ENCODE measurements around the gene KRT79. TPM values are rescaled to one million over a fixed set of nuclear protein-coding genes. Genes with fewer than 3 reads are reported as not detected.

KRT79 gene
- total RNA-seq, 1 experiment from 2014 or later: not detected

GRCh38 chr12:52807544-52808470 lies 26.3 kb downstream of the KRT79 start:
- Histone ChIP-seq H3K27me3 (ENCODE audit: control insufficient read depth, insufficient read depth, low read length) (peaks cover 6% of the 10 kb centered on the region; the same call in 1 of the 2 replicates), H3K4me1 (ENCODE audit: control insufficient read depth, insufficient read depth, low read length) (no peaks in the 10 kb centered on the region), H3K4me3 (ENCODE audit: low read depth in 2 of 2, low read length in 2 of 2) (no peak overlapping the region), H3K9me3 (ENCODE audit: control insufficient read depth, insufficient read depth, low read depth, low read length) (no peaks in the 10 kb centered on the region), H3K36me3 (ENCODE audit: control insufficient read depth, insufficient read depth, low read length) (no peaks in the 10 kb centered on the region), H3K27ac (ENCODE audit: low read length) (no peak overlapping the region)
- no peak for TF ChIP-seq TCF7L2 (IDR thresholded peaks at IDR 0.05; ENCODE audit: low read depth, low read length)
- TF ChIP-seq SIN3A (IDR thresholded peaks at IDR 0.05; ENCODE audit: borderline replicate concordance, insufficient read depth, low read depth, low read length): no peak
- ATAC-seq (no peak), DNase-seq (ENCODE audit: low read depth, low spot score) (no peak)
- in situ Hi-C loops (cut with HindIII; ENCODE audit: low pct_unique_long_range_greater_than_20kb, low sequenced_read_pairs): no loop called here
- BruUV-seq (replicated peaks): no TSS peak
- ChIA-PET POLR2A (no interaction called here), CTCF (no interaction called here)
- intact Hi-C loops (cut with micrococcal nuclease; ENCODE audit: unreplicated experiment): no loop called here

GRCh38 chr12:52806821-52807543 lies 27.1 kb downstream of the KRT79 start:
- CTCF ChIA-PET: no interaction called here
- no TSS peak for BruUV-seq (replicated peaks)

More at GRCh38 chr12:52806821-52807543, 27.1 kb downstream of the KRT79 start:
- H3K9me3 ChIP-seq (ENCODE audit: control insufficient read depth, insufficient read depth, low read depth, low read length): no peaks in the 10 kb centered on the region
- POLR2A ChIA-PET: no interaction called here
- DNase-seq (ENCODE audit: low read depth, low spot score): no peak
- intact Hi-C loops (cut with micrococcal nuclease; ENCODE audit: unreplicated experiment): no loop called here
- no peak overlapping the region for H3K27ac ChIP-seq (ENCODE audit: low read length)
- in situ Hi-C loops (cut with HindIII; ENCODE audit: low pct_unique_long_range_greater_than_20kb, low sequenced_read_pairs): no loop called here
- H3K4me1 ChIP-seq (ENCODE audit: control insufficient read depth, insufficient read depth, low read length): no peaks in the 10 kb centered on the region
- TF ChIP-seq CTCF (IDR thresholded peaks at IDR 0.05) (no peak), POLR2AphosphoS5 (IDR thresholded peaks at IDR 0.05; ENCODE audit: low read depth, low read length) (no peak), SIN3A (IDR thresholded peaks at IDR 0.05; ENCODE audit: borderline replicate concordance, insufficient read depth, low read depth, low read length) (no peak), TCF7L2 (IDR thresholded peaks at IDR 0.05; ENCODE audit: low read depth, low read length) (no peak), REST (IDR thresholded peaks at IDR 0.05; ENCODE audit: insufficient read depth in 1 of 2, low read depth in 2 of 2, low read length in 1 of 2) (no peak)
- no peak for ATAC-seq
- no peaks in the 10 kb centered on the region for H3K36me3 ChIP-seq (ENCODE audit: control insufficient read depth, insufficient read depth, low read length)
- H3K4me3 ChIP-seq (ENCODE audit: low read depth in 2 of 2, low read length in 2 of 2): no peak overlapping the region
- peaks cover 6% of the 10 kb centered on the region; the same call in 1 of the 2 replicates for H3K27me3 ChIP-seq (ENCODE audit: control insufficient read depth, insufficient read depth, low read length)

Measured in Panc1 (cell line).